ENCODE results near the gene F2RL2. TPM values are rescaled to one million over a fixed set of nuclear protein-coding genes. Genes with fewer than 3 reads are reported as not detected.
"Not testable (repeated sequence)": the region's sequence is repeated elsewhere in the genome, so short reads cannot be mapped to it uniquely, and the experiment has no call there.

The F2RL2 gene
- polyA plus RNA-seq, 3 donors = 0.35 to 0.48 (median 0.44) TPM

GRCh38 chr5:76625087-76625815 lies 2.0 kb upstream of the F2RL2 start:
- no peak for DNase-seq (ENCODE audit: low read depth in 3 of 3, low spot score in 2 of 3)

GRCh38 chr5:76622076-76622475 lies 1.1 kb downstream of the F2RL2 start:
- DNase-seq (ENCODE audit: low read depth in 3 of 3, low spot score in 2 of 3) = no peak

- no peak for DNase-seq (ENCODE audit: low read depth in 3 of 3, low spot score in 2 of 3)
Measured at GRCh38 chr5:76620166-76620565, 3.0 kb downstream of the F2RL2 start.

- DNase-seq (ENCODE audit: low read depth in 3 of 3, low spot score in 2 of 3) = no peak
Measured at GRCh38 chr5:76617675-76618074, 5.5 kb downstream of the F2RL2 start.

- no peak for DNase-seq (ENCODE audit: low read depth in 3 of 3, low spot score in 2 of 3)
Measured at GRCh38 chr5:76617229-76617628, 6.0 kb downstream of the F2RL2 start.

GRCh38 chr5:76616206-76616605 lies 7.0 kb downstream of the F2RL2 start:
- no peak for DNase-seq (ENCODE audit: low read depth in 3 of 3, low spot score in 2 of 3)

- DNase-seq (ENCODE audit: low read depth in 3 of 3, low spot score in 2 of 3) = no peak
Measured at GRCh38 chr5:76615759-76616158, 7.4 kb downstream of the F2RL2 start.

- DNase-seq (ENCODE audit: low read depth in 3 of 3, low spot score in 2 of 3) = no peak
Measured at GRCh38 chr5:76612942-76613341, 10.3 kb downstream of the F2RL2 start.

GRCh38 chr5:76610196-76610595 lies 13.0 kb downstream of the F2RL2 start:
- DNase-seq (ENCODE audit: low read depth in 3 of 3, low spot score in 2 of 3) = no peak

GRCh38 chr5:76608833-76609232 lies 14.4 kb downstream of the F2RL2 start:
- no peak for DNase-seq (ENCODE audit: low read depth in 3 of 3, low spot score in 2 of 3)

GRCh38 chr5:76607353-76607871 lies 15.8 kb downstream of the F2RL2 start:
- DNase-seq (ENCODE audit: low read depth in 3 of 3, low spot score in 2 of 3) = peak in 1 of 3 donors; percentile 32

GRCh38 chr5:76606701-76607100 lies 16.5 kb downstream of the F2RL2 start:
- DNase-seq (ENCODE audit: low read depth in 3 of 3, low spot score in 2 of 3) = no peak

GRCh38 chr5:76604838-76605237 lies 18.4 kb downstream of the F2RL2 start:
- DNase-seq (ENCODE audit: low read depth in 3 of 3, low spot score in 2 of 3) = no peak

- DNase-seq (ENCODE audit: low read depth in 3 of 3, low spot score in 2 of 3) = not testable (repeated sequence)
Measured at GRCh38 chr5:76603991-76604390, 19.2 kb downstream of the F2RL2 start.

GRCh38 chr5:76602094-76602726 lies 21.0 kb downstream of the F2RL2 start:
- no peak for DNase-seq (ENCODE audit: low read depth in 3 of 3, low spot score in 2 of 3)

GRCh38 chr5:76601470-76601869 lies 21.7 kb downstream of the F2RL2 start:
- DNase-seq (ENCODE audit: low read depth in 3 of 3, low spot score in 2 of 3) = peak in 1 of 3 donors; percentile 32

- DNase-seq (ENCODE audit: low read depth in 3 of 3, low spot score in 2 of 3) = no peak
Measured at GRCh38 chr5:76600716-76601115, 22.5 kb downstream of the F2RL2 start.

GRCh38 chr5:76598531-76598930 lies 24.7 kb downstream of the F2RL2 start:
- no peak for DNase-seq (ENCODE audit: low read depth in 3 of 3, low spot score in 2 of 3)

- DNase-seq (ENCODE audit: low read depth in 3 of 3, low spot score in 2 of 3) = no peak
Measured at GRCh38 chr5:76595755-76596481, 27.3 kb downstream of the F2RL2 start.

- no peak for DNase-seq (ENCODE audit: low read depth in 3 of 3, low spot score in 2 of 3)
Measured at GRCh38 chr5:76594107-76594506, 29.1 kb downstream of the F2RL2 start.

GRCh38 chr5:76592692-76593091 lies 30.5 kb downstream of the F2RL2 start:
- DNase-seq (ENCODE audit: low read depth in 3 of 3, low spot score in 2 of 3) = no peak
